HG03442 (cell line): ENCODE data around the gene IPO11.
"Not testable (repeated sequence)": the region's sequence is repeated elsewhere in the genome, so short reads cannot be mapped to it uniquely, and the experiment has no call there.

ENCODE experiments used
- ATAC-seq: cut with Tn5 transposase; IDR thresholded peaks from one replicate; pipeline ENCODE4 v1.9.1; 2021; ENCODE audit warnings: mild to moderate bottlenecking, moderate library complexity; ENCODE audit not compliant: unreplicated experiment

The IPO11 gene

GRCh38 chr5:62448528-62448927 lies 36.0 kb downstream of the IPO11 start:
- no peak for ATAC-seq

GRCh38 chr5:62450259-62450658 lies 37.7 kb downstream of the IPO11 start:
- ATAC-seq = no peak

- no peak for ATAC-seq
Measured at GRCh38 chr5:62457071-62457470, 44.5 kb downstream of the IPO11 start.

GRCh38 chr5:62460578-62460983 lies 48.0 kb downstream of the IPO11 start:
- peak; percentile 78 for ATAC-seq

GRCh38 chr5:62461561-62461960 lies 49.0 kb downstream of the IPO11 start:
- no peak for ATAC-seq

- ATAC-seq = no peak
Measured at GRCh38 chr5:62465985-62466925, 53.7 kb downstream of the IPO11 start.

- ATAC-seq = no peak
Measured at GRCh38 chr5:62473209-62473608, 60.6 kb downstream of the IPO11 start.

GRCh38 chr5:62475072-62475471 lies 62.5 kb downstream of the IPO11 start:
- no peak for ATAC-seq

- no peak for ATAC-seq
Measured at GRCh38 chr5:62477801-62478200, 65.2 kb downstream of the IPO11 start.

- ATAC-seq = no peak
Measured at GRCh38 chr5:62483556-62483955, 71.0 kb downstream of the IPO11 start.

- ATAC-seq = no peak
Measured at GRCh38 chr5:62486672-62487071, 74.1 kb downstream of the IPO11 start.

- no peak for ATAC-seq
Measured at GRCh38 chr5:62488531-62488930, 76.0 kb downstream of the IPO11 start.

GRCh38 chr5:62489471-62489870 lies 76.9 kb downstream of the IPO11 start:
- ATAC-seq = no peak

- no peak for ATAC-seq
Measured at GRCh38 chr5:62494772-62495171, 82.2 kb downstream of the IPO11 start.

GRCh38 chr5:62496876-62497275 lies 84.3 kb downstream of the IPO11 start:
- ATAC-seq = no peak

- ATAC-seq = no peak
Measured at GRCh38 chr5:62498961-62499360, 86.4 kb downstream of the IPO11 start.

- ATAC-seq = no peak
Measured at GRCh38 chr5:62499756-62500155, 87.2 kb downstream of the IPO11 start.

- no peak for ATAC-seq
Measured at GRCh38 chr5:62502456-62503101, 90.0 kb downstream of the IPO11 start.

GRCh38 chr5:62504129-62504528 lies 91.6 kb downstream of the IPO11 start:
- no peak for ATAC-seq

- no peak for ATAC-seq
Measured at GRCh38 chr5:62506659-62507460, 94.3 kb downstream of the IPO11 start.

GRCh38 chr5:62508760-62509159 lies 96.2 kb downstream of the IPO11 start:
- not testable (repeated sequence) for ATAC-seq
